ENCODE data around the gene VCPKMT.

DNA sequence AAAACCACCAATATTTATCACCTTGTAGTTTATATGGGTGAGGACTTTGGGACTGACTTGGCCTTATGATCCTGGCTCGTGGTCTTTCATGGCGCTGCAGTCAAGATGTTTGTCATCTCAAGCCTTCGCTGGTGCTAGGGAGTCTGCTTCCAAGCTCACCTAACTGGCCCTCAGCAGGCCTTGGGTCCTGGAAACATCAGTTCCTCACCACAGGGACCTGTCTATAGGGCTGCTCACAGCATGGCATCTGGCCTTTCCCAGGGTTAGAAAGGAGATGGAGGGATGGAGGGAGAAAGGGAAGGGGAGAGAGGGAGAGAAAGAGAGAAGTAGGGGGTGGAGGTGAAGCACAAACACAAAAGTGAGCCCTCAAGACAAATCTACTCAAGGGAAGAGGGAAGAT is 31.7 kb downstream of the VCPKMT start:
- TF ChIP-seq CTCF (IDR thresholded peaks at IDR 0.05) (no peak), POLR2A (IDR thresholded peaks at IDR 0.05) (no peak)

Measured in sigmoid colon (tissue), 3 donors.